ENCODE measurements around the gene TMEM52.

TMEM52 gene

GRCh38 chr1:1872329-1872994 is 46.6 kb downstream of the TMEM52 start:
- TF ChIP-seq FOXA1 (IDR thresholded peaks at IDR 0.05) (no peak), BHLHE40 (IDR thresholded peaks at IDR 0.05; ENCODE audit: borderline replicate concordance) (no peak), LEF1 (IDR thresholded peaks at IDR 0.05; ENCODE audit: borderline replicate concordance) (no peak), NFRKB (IDR thresholded peaks at IDR 0.05) (no peak), PKNOX1 (IDR thresholded peaks at IDR 0.05) (no peak), ARNT (IDR thresholded peaks at IDR 0.05) (no peak), SUZ12 (IDR thresholded peaks at IDR 0.05) (no peak), TARDBP (IDR thresholded peaks at IDR 0.05) (no peak), FOXM1 (IDR thresholded peaks at IDR 0.05; ENCODE audit: borderline replicate concordance) (no peak), L3MBTL2 (conservative IDR thresholded peaks at IDR 0.05) (no peak), ELF4 (IDR thresholded peaks at IDR 0.05) (no peak), ZNF384 (IDR thresholded peaks at IDR 0.05) (no peak), FOXK2 (IDR thresholded peaks at IDR 0.05) (no peak), SP1 (IDR thresholded peaks at IDR 0.05) (no peak)
- ChIA-PET POLR2A (interaction anchor here (0.8 kb wide), 1 partner anchor 9 kb away, joined by 3 read pairs; no protein-coding TSS in a partner anchor), CTCF (no interaction called here)
- no peak for DNase-seq (ENCODE audit: extremely low spot score)

- CTCF ChIA-PET = no interaction called here
- DNase-seq (ENCODE audit: extremely low spot score) = no peak
- POLR2A ChIA-PET = no interaction called here
- TF ChIP-seq ZNF384 (IDR thresholded peaks at IDR 0.05) (no peak), ARNT (IDR thresholded peaks at IDR 0.05) (no peak), CTBP1 (IDR thresholded peaks at IDR 0.05; ENCODE audit: borderline replicate concordance) (no peak), SUZ12 (IDR thresholded peaks at IDR 0.05) (no peak), FOXM1 (IDR thresholded peaks at IDR 0.05; ENCODE audit: borderline replicate concordance) (no peak), SP1 (IDR thresholded peaks at IDR 0.05) (no peak), LEF1 (IDR thresholded peaks at IDR 0.05; ENCODE audit: borderline replicate concordance) (no peak), BHLHE40 (IDR thresholded peaks at IDR 0.05; ENCODE audit: borderline replicate concordance) (no peak), TARDBP (IDR thresholded peaks at IDR 0.05) (no peak), NFRKB (IDR thresholded peaks at IDR 0.05) (no peak), FOXA1 (IDR thresholded peaks at IDR 0.05) (no peak)
Observed at GRCh38 chr1:1869469-1869868, 49.6 kb downstream of the TMEM52 start.

All from HEK293T (cell line).